ENCODE data around the gene AMIGO3.
"Not testable (repeated sequence)": the region's sequence is repeated elsewhere in the genome, so short reads cannot be mapped to it uniquely, and the experiment has no call there.

DNA sequence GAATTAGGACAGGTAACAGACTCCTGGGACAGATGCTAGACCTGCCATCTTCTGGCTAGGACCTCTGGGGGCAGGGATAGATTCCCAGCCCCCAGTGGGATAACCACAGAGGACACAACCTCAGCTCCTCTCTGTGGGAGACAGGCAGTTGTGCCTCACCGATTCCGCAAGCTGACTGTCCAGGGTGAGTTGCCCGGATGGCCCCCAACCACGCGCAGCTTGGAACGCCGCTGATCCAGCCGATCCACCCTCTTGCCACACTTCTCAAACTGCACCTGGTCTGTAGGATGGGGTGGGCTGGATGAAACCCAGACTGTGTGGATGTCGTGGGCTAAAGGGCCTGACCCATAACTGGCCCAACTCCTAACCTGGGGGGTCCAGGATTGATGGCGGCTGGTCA is 34.4 kb downstream of the AMIGO3 start:
- TF ChIP-seq, protein P1, sequence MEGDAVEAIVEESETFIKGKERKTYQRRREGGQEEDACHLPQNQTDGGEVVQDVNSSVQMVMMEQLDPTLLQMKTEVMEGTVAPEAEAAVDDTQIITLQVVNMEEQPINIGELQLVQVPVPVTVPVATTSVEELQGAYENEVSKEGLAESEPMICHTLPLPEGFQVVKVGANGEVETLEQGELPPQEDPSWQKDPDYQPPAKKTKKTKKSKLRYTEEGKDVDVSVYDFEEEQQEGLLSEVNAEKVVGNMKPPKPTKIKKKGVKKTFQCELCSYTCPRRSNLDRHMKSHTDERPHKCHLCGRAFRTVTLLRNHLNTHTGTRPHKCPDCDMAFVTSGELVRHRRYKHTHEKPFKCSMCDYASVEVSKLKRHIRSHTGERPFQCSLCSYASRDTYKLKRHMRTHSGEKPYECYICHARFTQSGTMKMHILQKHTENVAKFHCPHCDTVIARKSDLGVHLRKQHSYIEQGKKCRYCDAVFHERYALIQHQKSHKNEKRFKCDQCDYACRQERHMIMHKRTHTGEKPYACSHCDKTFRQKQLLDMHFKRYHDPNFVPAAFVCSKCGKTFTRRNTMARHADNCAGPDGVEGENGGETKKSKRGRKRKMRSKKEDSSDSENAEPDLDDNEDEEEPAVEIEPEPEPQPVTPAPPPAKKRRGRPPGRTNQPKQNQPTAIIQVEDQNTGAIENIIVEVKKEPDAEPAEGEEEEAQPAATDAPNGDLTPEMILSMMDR (IDR thresholded peaks at IDR 0.05) = not testable (repeated sequence)
- TF ChIP-seq POLR2A (IDR thresholded peaks at IDR 0.05) = not testable (repeated sequence)

Data from gastroesophageal sphincter (tissue), 3 donors.